GM12873 (cell line): Measurements from ENCODE around the gene SCGB1A1.

Source experiments
- CTCF ChIP-seq: IDR thresholded peaks from 2 replicates; pipeline ENCODE4 v1.5.1; 2012; ENCODE audit warnings: low read depth, mild to moderate bottlenecking, moderate library complexity, low read length, control low read depth; ENCODE audit not compliant: insufficient read depth; ENCODE audit errors: missing control alignments

The SCGB1A1 gene

GRCh38 chr11:62418136-62418535 is 697 bp upstream of the SCGB1A1 start:
- no peak for TF ChIP-seq CTCF

- no peak for TF ChIP-seq CTCF
These were observed 589 bp downstream of the SCGB1A1 start for GRCh38 chr11:62419314-62419929.

GRCh38 chr11:62419943-62420342 is 1.1 kb downstream of the SCGB1A1 start:
- TF ChIP-seq CTCF, result no peak

GRCh38 chr11:62420882-62421281 is 2.0 kb downstream of the SCGB1A1 start:
- no peak for TF ChIP-seq CTCF

- no peak for TF ChIP-seq CTCF
These were observed 3.2 kb downstream of the SCGB1A1 start for GRCh38 chr11:62421996-62422395.

GRCh38 chr11:62423012-62423411 is 4.2 kb downstream of the SCGB1A1 start:
- TF ChIP-seq CTCF, result no peak

- TF ChIP-seq CTCF, result no peak
These were observed 8.9 kb downstream of the SCGB1A1 start for GRCh38 chr11:62427630-62428233.
